Fibroblast of pulmonary artery (primary cell): ENCODE results near the gene USP14.

ENCODE experiments used
- DNase-seq: peaks from one replicate; pipeline ENCODE4 v3.0.0-alpha.2; 2010; ENCODE audit warnings: low read depth
- H3K4me3 ChIP-seq: replicated peaks from 2 replicates; pipeline ENCODE4 v1.5.1; 2011; ENCODE audit warnings: low read depth, mild to moderate bottlenecking, control low read depth, low read length, moderate library complexity
- CTCF ChIP-seq: IDR thresholded peaks from 2 replicates; pipeline ENCODE4 v1.5.1; 2011; ENCODE audit warnings: mild to moderate bottlenecking, control low read depth, low read length, inconsistent platforms; ENCODE audit errors: missing control alignments

Gene USP14

GRCh38 chr18:215448-216010, 57.2 kb downstream of the USP14 start:
- no peak overlapping the region for H3K4me3 ChIP-seq
- DNase-seq: no peak
- no peak for TF ChIP-seq CTCF

- no peak overlapping the region for H3K4me3 ChIP-seq
- no peak for DNase-seq
- TF ChIP-seq CTCF: no peak
Observed at GRCh38 chr18:217532-218336, 59.4 kb downstream of the USP14 start.

- TF ChIP-seq CTCF: no peak
- H3K4me3 ChIP-seq: no peak overlapping the region
- no peak for DNase-seq
Observed at GRCh38 chr18:220708-221107, 62.4 kb downstream of the USP14 start.

GRCh38 chr18:225745-226144, 67.4 kb downstream of the USP14 start:
- no peak for TF ChIP-seq CTCF
- no peak overlapping the region for H3K4me3 ChIP-seq
- DNase-seq: no peak

- DNase-seq: no peak
- no peak for TF ChIP-seq CTCF
Observed at GRCh38 chr18:227374-227773, 69.0 kb downstream of the USP14 start.

GRCh38 chr18:227902-228301, 69.5 kb downstream of the USP14 start:
- DNase-seq: no peak
- H3K4me3 ChIP-seq: no peak overlapping the region
- TF ChIP-seq CTCF: no peak

More at GRCh38 chr18:227374-227773, 69.0 kb downstream of the USP14 start:
- no peak overlapping the region for H3K4me3 ChIP-seq
